SK-N-SH (cell line): ENCODE results near the gene UBE2S.

ENCODE experiments used
- CHD2 ChIP-seq: fragments of 150-350 bp; IDR thresholded peaks from 2 replicates; pipeline ENCODE4 v1.6.1; 2018; ENCODE audit warnings: low read length; ENCODE audit not compliant: partially characterized antibody
- CTCF ChIP-seq: fragments of 200-600 bp; sonication (generic); IDR thresholded peaks from 2 replicates; pipeline ENCODE4 v1.6.1; 2017; ENCODE audit warnings: antibody characterized with exemption, mild to moderate bottlenecking, moderate library complexity
- ELF1 ChIP-seq: IDR thresholded peaks from 2 replicates; pipeline ENCODE4 v1.4.0; 2012
- EZH2phosphoT487 ChIP-seq: fragments of 200-600 bp; sonication (generic); IDR thresholded peaks from 2 replicates; pipeline ENCODE4 v1.6.1; 2017; ENCODE audit warnings: low read depth, mixed run types, mild to moderate bottlenecking, antibody characterized with exemption, moderate library complexity, borderline replicate concordance
- JUND ChIP-seq: IDR thresholded peaks from 2 replicates; pipeline ENCODE4 v1.4.0; 2012
- POLR2AphosphoS5 ChIP-seq: IDR thresholded peaks from 2 replicates; pipeline ENCODE4 v1.6.1; 2012; ENCODE audit warnings: low read depth, low read length
- YY1 ChIP-seq: IDR thresholded peaks from 2 replicates; pipeline ENCODE4 v1.4.0; 2012; ENCODE audit warnings: low read depth, mild to moderate bottlenecking

- TF ChIP-seq CTCF (no peak), JUND (no peak), POLR2AphosphoS5 (no peak), CHD2 (no peak), YY1 (no peak), ELF1 (no peak), EZH2phosphoT487 (no peak)
Observed at GRCh38 chr19:55368701-55369563, 38.7 kb downstream of the UBE2S start.
